K562 (cell line): ENCODE results near the gene DNMBP. TPM values are rescaled to one million over a fixed set of nuclear protein-coding genes. Genes with fewer than 3 reads are reported as not detected.

Experiments
- ATAC-seq: fragments of 200-7000 bp; cut with Tn5 transposase; 3 replicates; pipeline ENCODE4 v1.9.1; 2020; ENCODE audit warnings: moderate library complexity
- BruUV-seq: library from RNA; stranded (reverse); fragments of 400-500 nt; replicated peaks from 2 replicates; lab custom pipeline; 2021; lab: Mats Ljungman, UMichigan
- CTCF ChIA-PET: fragments of 300-600 bp; formaldehyde crosslinking; extraction: SDS; loops from one replicate; lab custom pipeline; 2021; ENCODE audit warnings: low intra/inter-chr PET ratio; lab: Yijun Ruan, JAX
- POLR2A ChIA-PET: fragments of 300-600, 350-650 bp; sonication (Branson Sonifier 250); formaldehyde crosslinking; extraction: SDS; loops from one replicate; lab custom pipeline; 2021; ENCODE audit warnings: antibody characterized with exemption, inconsistent platforms; lab: Yijun Ruan, JAX
- DNase-seq, 4 experiments: peaks; one replicate each; pipeline versions ENCODE4 v3.0.0 to v3.0.0-alpha.2; 2011 to 2018; ENCODE audit warnings: low spot score in 3 of 4, mixed read lengths in 3 of 4; ENCODE audit errors: extremely low read depth in 1 of 4
- FAIRE-seq: peaks from 2 replicates; lab custom pipeline; 2011; peaks lifted over from hg19 to GRCh38; lab: Jason Lieb, UNC
- H2AFZ ChIP-seq: 2 replicates; pipeline ENCODE4 v1.6.0; 2011; ENCODE audit warnings: low read depth, low read length, control low read depth, inconsistent platforms
- H3K27ac ChIP-seq: fragments of 200-600 bp; 3 replicates; pipeline ENCODE4 v1.8.0; 2011; ENCODE audit warnings: low read depth, mild to moderate bottlenecking, control low read depth, inconsistent platforms, low read length, moderate library complexity, mixed read lengths; ENCODE audit errors: extremely low read depth
- H3K27me3 ChIP-seq, 2 experiments: fragments of 300-600 bp in 1 of 2; 2 replicates in 1 of 2; 3 replicates in 1 of 2; pipeline versions ENCODE4 v1.6.0 to v1.8.0; 2011; ENCODE audit warnings: inconsistent platforms in 2 of 2, low read length in 2 of 2, mild to moderate bottlenecking in 1 of 2, mixed read lengths in 1 of 2, moderate library complexity in 1 of 2; ENCODE audit not compliant: control insufficient read depth in 2 of 2, insufficient read depth in 2 of 2
- H3K36me3 ChIP-seq: fragments of 300-600 bp; 3 replicates; pipeline ENCODE4 v1.8.0; 2011; ENCODE audit warnings: mild to moderate bottlenecking, low read length, inconsistent platforms; ENCODE audit not compliant: control insufficient read depth, insufficient read depth
- H3K4me1 ChIP-seq, 2 experiments: fragments of 200-600 bp in 1 of 2; replicated peaks in 1 of 2; 2 replicates in 1 of 2; 3 replicates in 1 of 2; pipeline versions ENCODE4 v1.5.1 to v1.8.0; 2011; ENCODE audit warnings: inconsistent platforms in 2 of 2, low read length in 2 of 2, mild to moderate bottlenecking in 1 of 2, mixed read lengths in 1 of 2, moderate library complexity in 1 of 2; ENCODE audit not compliant: control insufficient read depth in 2 of 2, insufficient read depth in 2 of 2
- H3K4me2 ChIP-seq: 2 replicates; pipeline ENCODE4 v1.6.1; 2011; ENCODE audit warnings: low read length, control low read depth, inconsistent platforms, mixed read lengths; ENCODE audit not compliant: insufficient read depth
- H3K4me3 ChIP-seq: fragments of 200-600 bp; sonication (generic), shearing (Covaris generic); 2 replicates; pipeline ENCODE4 v1.5.1; 2016; ENCODE audit warnings: control low read depth, inconsistent platforms
- H3K79me2 ChIP-seq: fragments of 200-600 bp; 3 replicates; pipeline ENCODE4 v1.8.0; 2011; ENCODE audit warnings: low read length, inconsistent platforms; ENCODE audit not compliant: control insufficient read depth, insufficient read depth
- H3K9ac ChIP-seq, 2 experiments: 2 replicates each; pipeline versions ENCODE4 v1.6.0 to v1.6.1; 2011; ENCODE audit warnings: low read depth in 2 of 2, low read length in 2 of 2, control low read depth in 1 of 2, inconsistent platforms in 1 of 2, mild to moderate bottlenecking in 1 of 2, mixed read lengths in 1 of 2; ENCODE audit not compliant: insufficient read depth in 1 of 2
- H3K9me1 ChIP-seq: one replicate; pipeline ENCODE4 v1.6.0; 2011; ENCODE audit warnings: inconsistent platforms, mild to moderate bottlenecking, low read length, moderate library complexity; ENCODE audit not compliant: control insufficient read depth, insufficient read depth
- H3K9me3 ChIP-seq: replicated peaks from 2 replicates; pipeline ENCODE4 v1.5.1; 2011; ENCODE audit warnings: low read depth, low read length, inconsistent platforms; ENCODE audit not compliant: control insufficient read depth, insufficient read depth
- H4K20me1 ChIP-seq: replicated peaks from 2 replicates; pipeline ENCODE4 v1.6.1; 2011; ENCODE audit warnings: low read length, inconsistent platforms, mixed read lengths; ENCODE audit not compliant: control insufficient read depth, insufficient read depth
- FOXA3 ChIP-seq, 2 experiments: fragments of 450-650 bp in 1 of 2; sonication (generic) in 1 of 2; formaldehyde crosslinking; IDR thresholded peaks in 1 of 2; conservative IDR thresholded peaks in 1 of 2; 2 replicates each; pipeline versions ENCODE4 v1.4.0 to v1.8.0; 2020 to 2022; ENCODE audit warnings: mild to moderate bottlenecking in 2 of 2, missing genetic modification reagents in 1 of 2
- FOXJ3 ChIP-seq: sonication (generic); formaldehyde crosslinking; IDR thresholded peaks from 2 replicates; pipeline ENCODE4 v1.4.0; 2020; ENCODE audit warnings: mild to moderate bottlenecking, missing genetic modification reagents
- KDM1A ChIP-seq, 2 experiments: fragments of 450-650 bp; IDR thresholded peaks; 2 replicates each; pipeline ENCODE4 v1.6.1; 2016; ENCODE audit warnings: mild to moderate bottlenecking in 2 of 2
- ZNF407 ChIP-seq: fragments of 450-650 bp; IDR thresholded peaks from 2 replicates; pipeline ENCODE4 v1.6.1; 2016; ENCODE audit warnings: low read depth
- ZNF589 ChIP-seq: fragments of 200-800 bp; sonication (Bioruptor generic); IDR thresholded peaks from 2 replicates; pipeline ENCODE4 v1.6.1; 2016; ENCODE audit warnings: low read depth, missing genetic modification characterization, missing compliant biosample characterization
- WGBS: fragments of 100-300 bp; shearing (Covaris generic); methylation state at CpG from one replicate; pipeline ENCODE4 v1.1.6; 2016; ENCODE audit warnings: low coverage, mixed read lengths; ENCODE audit not compliant: insufficient coverage; ENCODE audit errors: missing lambda C conversion rate; 5-methylcytosine and 5-hydroxymethylcytosine counted together
- in situ Hi-C: fragments of 300-500 bp; cut with MboI; formaldehyde crosslinking; loops from 4 replicates; pipeline ENCODE4 v1.15.0; 2018; ENCODE audit warnings: inconsistent platforms, mixed read lengths
- intact Hi-C: fragments of 100-400 bp; cut with micrococcal nuclease; formaldehyde crosslinking; loops from 2 replicates; pipeline ENCODE4 v1.14.2; 2022
- polyA plus RNA-seq, 8 experiments: library from polyadenylated mRNA; depleted of rRNA in 4 of 8; stranded (reverse) in 5 of 8; unstranded in 3 of 8; fragments of >200 nt; fragmentation: Nextera tagmentation in 2 of 8; fragmentation: Illumina TruSeq in 1 of 8; extraction: Ambion mirVana in 2 of 8; extraction: Trizol in 1 of 8; gene quantifications; 2 replicates each; pipeline versions ENCODE4 v1.2.1 to v1.2.3, GENCODE V29; 2011 to 2014; ENCODE audit warnings: inconsistent platforms in 1 of 8, missing spikeins in 1 of 8
- total RNA-seq, 7 experiments: library from RNA; depleted of rRNA in 6 of 7; stranded (reverse); fragments of >200 nt in 6 of 7; fragmentation: Illumina TruSeq in 2 of 7; extraction: Trizol in 2 of 7; gene quantifications; 2 replicates each; pipeline versions ENCODE4 v1.2.1 to v1.2.3, GENCODE V29; 2011 to 2021; ENCODE audit warnings: low replicate concordance in 1 of 7
- TF ChIP-seq, protein P1 (sequence below): fragments of 200-800 bp; sonication (Bioruptor generic); IDR thresholded peaks from 2 replicates; pipeline ENCODE4 v1.6.1; 2017; ENCODE audit warnings: missing genetic modification characterization, missing compliant biosample characterization
- TF ChIP-seq, protein P2 (sequence below): fragments of 250-450 bp; sonication (Bioruptor Pico); IDR thresholded peaks from 2 replicates; pipeline ENCODE4 v1.8.0; 2021; ENCODE audit warnings: borderline replicate concordance, mild to moderate bottlenecking, moderate library complexity; ENCODE audit not compliant: poor library complexity, severe bottlenecking
- TF ChIP-seq, protein P3 (sequence below): sonication (generic); formaldehyde crosslinking; IDR thresholded peaks from 2 replicates; pipeline ENCODE4 v1.9.0; 2022; ENCODE audit warnings: mild to moderate bottlenecking, missing genetic modification reagents
- TF ChIP-seq, protein P4 (sequence below): sonication (generic); formaldehyde crosslinking; IDR thresholded peaks from 2 replicates; pipeline ENCODE4 v1.8.0; 2022; ENCODE audit warnings: missing genetic modification reagents, mild to moderate bottlenecking, moderate library complexity, borderline replicate concordance

The DNMBP gene
- total and polyA plus RNA-seq, 9 of the 15 experiments (the other 6 are each of a cell fraction or from before 2014, with no cell fraction given), result 0.83 to 3.7 (median 2.2) TPM

DNA sequence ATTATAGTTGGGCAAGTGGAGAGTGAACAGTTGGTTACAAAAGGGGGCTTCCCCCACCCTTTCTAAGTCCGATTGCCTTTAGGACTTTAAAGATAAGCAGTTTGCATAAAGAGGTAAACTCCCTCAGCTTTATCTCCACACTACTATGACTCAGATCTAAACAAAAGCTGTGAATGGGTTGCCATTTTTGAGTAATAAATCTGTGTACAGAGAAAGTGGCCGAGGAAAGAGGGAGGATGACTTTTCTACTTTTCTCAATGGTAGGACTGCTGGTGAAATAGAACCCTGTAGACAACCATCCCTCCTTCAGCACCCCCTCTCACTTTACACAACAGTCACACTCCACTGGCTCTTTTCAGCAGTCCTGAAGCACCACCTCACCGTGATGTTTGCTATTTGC is 71.2 kb downstream of the DNMBP start:
- Histone ChIP-seq H3K4me1 (no peaks in the 10 kb centered on the region), H4K20me1 (no peaks in the 10 kb centered on the region), H2AFZ (no peak overlapping the region), H3K9ac (no peak overlapping the region), H3K9me1 (no peaks in the 10 kb centered on the region), H3K4me2 (no peak overlapping the region), H3K27ac (no peak overlapping the region), H3K27me3 (no peaks in the 10 kb centered on the region), H3K4me3 (no peak overlapping the region), H3K9me3 (no peaks in the 10 kb centered on the region), H3K36me3 (no peaks in the 10 kb centered on the region), H3K79me2 (no peaks in the 10 kb centered on the region)
- intact Hi-C loops (no loop called here), in situ Hi-C loops (no loop called here)
- DNase-seq (no peak), ATAC-seq (no peak), FAIRE-seq (no peak)
- no TSS peak for BruUV-seq
- POLR2A ChIA-PET, result no interaction called here
- CTCF ChIA-PET, result no interaction called here
- WGBS, result 11% methylated on average over 2 of the region's 3 CpGs
- TF ChIP-seq ZNF407, result no peak
- TF ChIP-seq, protein P1, sequence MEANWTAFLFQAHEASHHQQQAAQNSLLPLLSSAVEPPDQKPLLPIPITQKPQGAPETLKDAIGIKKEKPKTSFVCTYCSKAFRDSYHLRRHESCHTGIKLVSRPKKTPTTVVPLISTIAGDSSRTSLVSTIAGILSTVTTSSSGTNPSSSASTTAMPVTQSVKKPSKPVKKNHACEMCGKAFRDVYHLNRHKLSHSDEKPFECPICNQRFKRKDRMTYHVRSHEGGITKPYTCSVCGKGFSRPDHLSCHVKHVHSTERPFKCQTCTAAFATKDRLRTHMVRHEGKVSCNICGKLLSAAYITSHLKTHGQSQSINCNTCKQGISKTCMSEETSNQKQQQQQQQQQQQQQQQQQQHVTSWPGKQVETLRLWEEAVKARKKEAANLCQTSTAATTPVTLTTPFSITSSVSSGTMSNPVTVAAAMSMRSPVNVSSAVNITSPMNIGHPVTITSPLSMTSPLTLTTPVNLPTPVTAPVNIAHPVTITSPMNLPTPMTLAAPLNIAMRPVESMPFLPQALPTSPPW (CRISPR knock-in tag), result peak; percentile 68
- peak; percentile 74 to 78 for TF ChIP-seq KDM1A (IDR thresholded peaks at IDR 0.05)
- TF ChIP-seq FOXJ3, result no peak
- TF ChIP-seq, protein P2, sequence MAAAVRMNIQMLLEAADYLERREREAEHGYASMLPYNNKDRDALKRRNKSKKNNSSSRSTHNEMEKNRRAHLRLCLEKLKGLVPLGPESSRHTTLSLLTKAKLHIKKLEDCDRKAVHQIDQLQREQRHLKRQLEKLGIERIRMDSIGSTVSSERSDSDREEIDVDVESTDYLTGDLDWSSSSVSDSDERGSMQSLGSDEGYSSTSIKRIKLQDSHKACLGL, result no peak
- TF ChIP-seq FOXA3 (CRISPR knock-in tag; conservative IDR thresholded peaks at IDR 0.05 in 1 of 2, IDR thresholded peaks at IDR 0.05 in 1 of 2), result no peak
- TF ChIP-seq, protein P3, sequence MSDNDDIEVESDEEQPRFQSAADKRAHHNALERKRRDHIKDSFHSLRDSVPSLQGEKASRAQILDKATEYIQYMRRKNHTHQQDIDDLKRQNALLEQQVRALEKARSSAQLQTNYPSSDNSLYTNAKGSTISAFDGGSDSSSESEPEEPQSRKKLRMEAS (CRISPR knock-in tag), result no peak
- TF ChIP-seq, protein P4, sequence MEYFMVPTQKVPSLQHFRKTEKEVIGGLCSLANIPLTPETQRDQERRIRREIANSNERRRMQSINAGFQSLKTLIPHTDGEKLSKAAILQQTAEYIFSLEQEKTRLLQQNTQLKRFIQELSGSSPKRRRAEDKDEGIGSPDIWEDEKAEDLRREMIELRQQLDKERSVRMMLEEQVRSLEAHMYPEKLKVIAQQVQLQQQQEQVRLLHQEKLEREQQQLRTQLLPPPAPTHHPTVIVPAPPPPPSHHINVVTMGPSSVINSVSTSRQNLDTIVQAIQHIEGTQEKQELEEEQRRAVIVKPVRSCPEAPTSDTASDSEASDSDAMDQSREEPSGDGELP, result no peak
- TF ChIP-seq ZNF589 (CRISPR knock-in tag), result no peak
